Stimulated activated naive CD4-positive, alpha-beta T cell (primary cell): ENCODE data around the gene IRAK1.

ENCODE experiments used
- DNase-seq, 6 experiments: peaks; one replicate each; lab custom pipeline; 2025; lab: John Stamatoyannopoulos, UW

Gene IRAK1

DNA sequence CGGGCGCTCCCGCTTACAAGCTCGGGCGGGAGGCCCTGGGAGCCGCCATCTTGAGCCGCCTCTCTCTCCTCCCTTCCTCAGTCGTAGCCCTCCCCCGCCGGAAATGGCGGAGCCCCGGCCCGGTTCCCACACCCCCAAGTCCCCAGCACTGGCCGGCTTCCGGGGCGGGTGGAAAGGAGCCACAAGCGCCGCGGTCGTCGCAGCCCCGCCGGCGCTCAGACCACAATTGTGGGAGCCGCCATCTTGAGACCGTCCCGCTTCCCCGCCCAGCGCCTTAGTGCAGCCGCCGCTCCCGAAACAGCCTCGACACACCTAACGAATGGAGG is 48.6 kb downstream of the IRAK1 start:
- DNase-seq: peak; percentile 74 to 96 (median 84)

DNA sequence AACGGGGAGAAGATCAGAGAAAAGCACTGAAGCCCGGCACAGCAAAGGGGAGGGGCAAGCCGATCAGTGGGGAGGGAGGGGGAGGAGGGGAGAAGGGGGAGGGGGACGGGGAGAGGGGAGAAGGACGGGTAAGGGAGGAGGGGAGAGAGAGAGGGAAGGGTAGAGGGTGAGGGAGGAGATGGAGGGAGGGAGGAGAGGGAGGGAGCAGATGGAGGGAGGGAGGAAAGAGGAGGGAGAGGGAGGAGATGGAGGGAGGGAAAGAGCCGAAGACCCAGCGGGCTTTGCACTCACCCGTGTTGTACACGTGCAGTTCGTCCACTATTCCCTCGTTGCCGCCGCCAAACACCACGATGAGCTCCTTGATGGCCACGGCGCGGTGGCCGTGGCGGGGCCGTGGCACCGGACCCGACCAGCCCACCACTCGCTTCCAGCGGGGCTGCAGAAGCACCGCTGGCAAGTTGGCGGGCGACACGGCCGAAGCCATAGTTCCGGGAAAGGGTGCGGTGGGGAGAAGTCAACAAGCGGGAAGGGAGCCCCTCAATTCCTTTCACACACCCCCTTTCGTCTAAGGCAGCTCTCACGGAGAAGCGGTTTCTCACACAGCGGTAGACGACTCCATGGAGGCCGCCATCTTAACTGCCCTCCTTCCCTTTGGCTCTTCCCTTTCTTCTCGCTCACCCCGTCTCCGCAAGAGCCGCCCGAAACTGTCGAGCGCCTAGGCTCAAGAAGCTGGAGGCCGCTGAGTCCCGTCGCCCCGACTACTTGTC is 49.2 kb downstream of the IRAK1 start:
- DNase-seq: peak in 2 of 6 experiments; percentile 37 to 94

DNA sequence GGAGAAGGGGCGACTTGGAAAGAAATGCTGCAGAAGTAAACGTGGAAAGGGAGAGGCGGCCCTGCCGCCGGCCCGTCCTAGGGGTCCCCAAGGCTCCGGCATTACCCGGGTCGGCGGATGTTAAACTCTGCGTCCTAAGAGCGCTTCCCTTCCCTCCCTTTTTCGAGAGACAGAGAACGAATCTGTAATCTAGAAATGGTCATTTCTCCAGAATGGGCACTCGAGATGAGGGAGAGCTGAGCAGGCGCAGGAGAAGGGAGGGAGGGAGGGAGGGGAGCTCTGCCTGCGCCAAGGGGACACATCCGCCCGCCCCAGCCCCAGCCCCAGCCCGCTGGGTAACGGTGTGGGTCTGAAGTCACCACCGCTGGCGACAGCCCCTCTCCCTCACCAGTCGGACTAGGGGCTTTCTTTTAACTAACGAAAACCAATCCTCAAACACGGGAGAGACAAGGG is 49.8 kb downstream of the IRAK1 start:
- peak in 2 of 6 experiments; percentile 37 to 48 for DNase-seq

DNA sequence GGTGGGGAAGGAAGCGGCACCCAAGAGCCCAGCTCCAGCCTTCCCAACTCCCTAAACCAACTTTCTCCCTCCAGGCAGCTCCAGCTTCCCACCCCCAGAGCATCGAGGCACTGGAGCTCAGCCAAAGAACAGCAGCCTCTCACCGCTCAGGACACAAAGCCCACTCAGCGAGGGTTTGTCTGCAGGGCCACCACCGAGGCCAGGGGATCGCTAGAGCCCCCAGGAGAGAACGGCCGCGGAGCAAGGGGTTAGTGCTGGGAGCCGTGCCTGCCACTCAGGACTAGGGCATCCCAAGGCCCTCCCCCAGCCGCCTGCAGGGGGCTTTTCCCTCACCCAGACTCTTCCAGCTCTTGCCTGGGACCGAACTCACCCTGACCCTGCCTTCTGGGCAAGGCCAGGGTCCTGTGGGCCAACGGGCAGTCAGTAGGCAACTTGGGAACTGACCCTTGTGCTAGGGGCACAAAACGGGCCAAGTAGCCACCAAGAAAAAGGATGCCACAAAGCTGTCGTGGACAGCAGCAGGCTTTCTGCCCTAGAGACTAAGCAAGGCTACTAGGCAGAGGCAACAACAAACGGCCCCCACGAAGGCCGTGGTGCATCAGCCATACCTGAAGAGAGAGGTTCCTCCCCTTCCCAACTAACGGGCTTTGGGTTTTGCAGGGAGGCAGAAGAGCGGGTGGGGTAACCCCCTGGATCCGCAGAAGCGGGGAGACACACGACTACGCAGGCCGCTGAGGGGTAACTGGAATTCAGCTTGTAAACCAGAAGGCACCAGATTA is 50.4 kb downstream of the IRAK1 start:
- DNase-seq: peak in 2 of 6 experiments; percentile 17 to 48

DNA sequence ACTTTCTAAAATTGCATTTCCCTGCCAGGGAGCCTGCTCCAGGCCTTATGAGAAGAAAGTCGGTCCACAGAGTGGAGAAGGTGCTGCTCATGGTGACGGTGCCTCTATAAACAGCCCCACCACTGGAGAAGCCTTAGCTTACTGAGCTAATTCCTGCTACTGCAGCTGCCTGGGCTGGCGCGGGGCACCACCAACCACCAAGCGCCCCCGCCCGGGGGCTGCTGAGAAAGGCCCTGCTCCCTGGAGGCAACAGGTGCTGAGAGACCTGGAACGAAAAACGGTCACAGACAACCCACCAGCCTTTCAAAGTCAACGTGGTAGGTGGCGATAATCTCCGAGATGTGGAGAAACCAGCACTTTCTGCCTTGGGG is 51.0 kb downstream of the IRAK1 start:
- DNase-seq: peak; percentile 24 to 54 (median 36)

DNA sequence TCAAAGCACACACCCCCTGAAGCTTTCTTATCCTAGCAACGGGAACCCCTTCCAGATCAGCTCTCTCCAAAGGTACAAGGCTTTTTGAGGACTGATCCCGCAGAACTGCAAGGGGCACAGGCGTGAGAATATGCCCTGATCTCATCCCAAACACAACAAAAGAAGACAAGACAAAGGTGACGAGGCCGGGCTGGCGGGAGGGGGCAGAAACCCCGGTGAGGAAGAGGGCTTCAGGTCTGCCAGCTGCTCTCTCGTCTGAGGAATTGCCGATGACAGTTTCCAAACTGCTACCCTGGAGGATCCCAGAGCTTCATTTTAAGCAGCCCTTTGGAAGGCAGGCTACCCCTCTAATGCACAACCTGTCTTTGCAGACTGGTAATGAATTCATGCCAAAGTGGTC is 51.4 kb downstream of the IRAK1 start:
- no peak for DNase-seq

DNA sequence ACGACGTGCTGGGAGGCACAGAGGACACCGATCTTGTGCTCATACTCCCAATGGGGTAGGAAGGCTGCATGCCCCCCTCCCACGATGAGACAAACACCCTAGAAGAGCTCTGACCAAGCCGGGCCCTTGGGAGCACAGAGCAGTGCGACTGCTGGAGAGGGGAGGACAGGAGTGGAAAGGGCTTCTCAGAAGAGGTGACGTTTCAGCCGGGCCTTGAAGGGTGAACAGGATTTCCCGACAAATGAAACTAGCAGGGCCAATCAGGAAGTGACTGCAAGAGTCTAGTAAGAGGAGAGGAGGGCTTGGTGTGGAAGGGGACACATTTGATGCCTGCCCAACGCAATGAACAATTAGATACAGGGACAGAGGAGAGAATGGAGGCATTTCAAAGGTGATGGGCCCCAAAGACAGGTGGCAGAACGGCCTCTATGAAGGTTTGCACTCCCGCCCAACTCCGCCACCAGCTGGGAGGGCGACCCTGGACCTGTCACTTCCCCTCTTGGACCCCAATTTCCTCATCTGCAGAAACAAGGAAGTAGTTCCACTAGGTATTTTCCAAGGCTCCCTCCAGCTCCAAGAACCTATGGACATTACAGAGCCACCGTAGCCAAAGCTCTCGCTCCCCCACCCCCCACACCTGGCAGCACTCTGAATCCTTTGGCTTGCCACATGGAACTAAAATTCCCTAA is 52.0 kb downstream of the IRAK1 start:
- DNase-seq: peak in 5 of 6 experiments; percentile 20 to 51 (median 35)

DNA sequence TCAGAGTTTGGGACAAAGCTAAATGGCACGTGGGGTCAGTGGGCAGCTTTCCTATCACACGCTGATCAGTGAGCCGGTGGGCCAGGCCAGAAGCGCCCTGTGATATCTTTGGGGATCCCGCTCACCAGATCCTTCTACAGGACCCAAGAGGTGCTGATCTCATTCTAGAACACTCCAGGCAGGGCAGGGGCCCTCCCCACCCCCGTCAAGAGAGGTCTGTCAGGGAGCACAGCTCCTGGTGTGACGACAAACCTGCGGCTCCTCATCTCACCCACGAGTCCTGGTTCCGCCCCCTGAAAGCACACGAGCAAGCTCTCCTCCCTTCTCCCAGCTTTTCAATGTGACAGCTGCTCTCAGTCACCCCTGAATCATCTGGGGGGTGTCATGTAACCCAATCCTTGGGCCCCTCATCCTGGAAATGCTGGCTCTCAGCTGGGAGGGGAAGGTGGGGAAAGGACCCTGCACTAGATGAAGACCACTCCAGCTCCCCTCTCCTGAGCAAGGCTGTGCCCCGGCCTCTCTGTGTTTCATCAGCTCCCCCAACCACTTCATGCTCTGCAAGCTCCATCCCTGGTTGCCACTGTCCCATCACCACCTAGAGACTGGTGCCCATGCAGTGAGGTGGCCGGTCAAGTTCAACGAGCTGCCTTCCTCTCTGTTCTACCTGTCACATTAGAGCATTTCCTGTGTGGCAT is 52.7 kb downstream of the IRAK1 start:
- DNase-seq: no peak

DNA sequence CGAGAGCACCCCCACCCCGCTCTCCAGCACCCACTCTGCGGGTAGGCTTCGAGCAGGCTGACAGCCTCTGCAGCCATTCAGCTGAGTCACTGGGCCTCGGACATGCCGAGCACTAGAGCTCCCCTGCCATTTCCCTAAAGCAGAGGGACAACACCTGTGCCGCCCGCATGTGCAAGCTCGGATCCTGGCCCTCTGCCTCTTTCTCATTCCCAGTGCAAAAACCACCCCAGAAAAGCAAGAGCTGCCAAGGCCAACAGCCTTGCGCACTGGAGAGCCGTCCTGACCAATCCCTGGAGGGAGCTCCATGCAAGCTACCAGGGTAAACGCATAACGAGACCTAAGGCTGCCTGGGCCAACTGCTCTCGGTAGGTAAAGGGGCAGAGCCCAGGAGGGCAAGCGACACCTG is 53.4 kb downstream of the IRAK1 start:
- DNase-seq: no peak

DNA sequence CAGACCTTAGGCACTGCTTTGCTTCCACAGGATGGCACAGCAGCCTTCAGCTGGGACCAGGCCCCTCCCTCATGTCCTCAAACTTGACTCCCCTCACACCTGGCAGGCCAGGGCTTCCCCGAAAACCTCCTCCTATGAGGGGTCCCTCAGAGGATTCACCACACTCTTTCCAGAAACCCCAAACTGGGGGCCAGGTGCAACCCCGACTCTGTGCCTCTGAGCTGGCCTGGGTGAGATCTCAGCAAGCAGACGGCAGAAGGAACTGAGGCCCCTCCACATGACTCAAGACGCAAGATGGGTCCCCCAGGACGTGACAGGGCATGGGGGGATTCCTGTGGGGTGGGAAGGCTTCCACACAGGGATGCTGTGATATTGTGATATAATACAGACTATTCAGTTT is 54.3 kb downstream of the IRAK1 start:
- DNase-seq: no peak

DNA sequence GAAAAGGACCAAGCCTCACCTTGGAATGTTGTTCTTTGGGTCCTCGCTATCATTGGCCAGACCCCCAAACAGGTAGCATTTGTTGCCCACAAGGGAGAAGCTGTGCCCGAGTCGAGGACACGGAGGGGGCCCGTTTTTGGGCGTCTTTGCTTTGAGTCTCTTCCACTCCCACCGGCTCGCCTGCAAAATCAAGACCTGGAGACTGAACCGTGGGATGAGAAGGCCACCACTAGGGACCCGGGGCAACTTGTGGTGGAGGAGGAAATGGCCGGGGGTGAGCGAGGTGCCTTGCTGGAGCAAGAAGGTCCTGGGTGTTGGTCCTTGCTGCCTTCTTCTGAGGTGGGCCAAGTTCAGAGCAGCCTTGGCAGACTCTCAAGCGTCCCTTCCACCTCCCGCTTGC is 55.6 kb downstream of the IRAK1 start:
- DNase-seq: no peak

DNA sequence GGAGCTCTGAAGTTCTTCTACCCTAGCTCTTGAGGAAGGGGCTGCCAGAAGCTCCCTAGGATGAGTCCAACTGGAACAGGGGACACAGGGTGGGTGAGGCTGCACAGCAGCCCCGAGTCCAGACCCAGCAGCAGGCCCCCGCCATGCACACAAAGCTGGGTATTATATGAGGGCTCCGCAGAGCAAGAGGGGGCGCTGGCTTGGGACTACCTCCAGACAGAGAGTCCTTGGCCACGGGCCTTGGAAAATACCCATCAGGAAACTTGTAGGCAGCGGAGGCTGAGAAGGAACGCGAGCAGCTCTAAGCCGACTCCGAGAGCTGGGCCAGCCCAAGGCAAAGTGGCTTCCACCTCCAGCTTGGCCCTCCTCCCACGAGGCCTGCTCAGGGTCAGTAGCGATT is 56.2 kb downstream of the IRAK1 start:
- DNase-seq: no peak

DNA sequence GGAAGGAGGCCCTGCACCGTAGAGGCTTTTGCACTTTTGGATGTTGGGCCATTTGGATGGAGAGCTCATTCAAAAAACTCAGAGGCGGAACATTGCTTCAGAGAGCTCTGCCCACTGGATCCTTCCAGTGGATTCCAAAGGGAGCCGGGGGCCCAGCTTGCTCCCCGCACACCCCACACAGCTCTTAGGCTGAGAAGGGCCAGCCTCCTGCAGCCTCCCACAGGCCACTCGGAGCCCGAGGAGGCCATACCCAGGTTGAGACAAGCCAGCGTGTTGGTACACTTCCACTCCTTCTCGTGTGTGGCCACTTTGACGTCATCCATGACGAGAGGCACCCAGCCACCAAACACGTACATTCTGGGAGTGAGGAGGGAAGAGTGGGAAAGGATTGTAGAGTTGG is 58.4 kb downstream of the IRAK1 start:
- DNase-seq: no peak

DNA sequence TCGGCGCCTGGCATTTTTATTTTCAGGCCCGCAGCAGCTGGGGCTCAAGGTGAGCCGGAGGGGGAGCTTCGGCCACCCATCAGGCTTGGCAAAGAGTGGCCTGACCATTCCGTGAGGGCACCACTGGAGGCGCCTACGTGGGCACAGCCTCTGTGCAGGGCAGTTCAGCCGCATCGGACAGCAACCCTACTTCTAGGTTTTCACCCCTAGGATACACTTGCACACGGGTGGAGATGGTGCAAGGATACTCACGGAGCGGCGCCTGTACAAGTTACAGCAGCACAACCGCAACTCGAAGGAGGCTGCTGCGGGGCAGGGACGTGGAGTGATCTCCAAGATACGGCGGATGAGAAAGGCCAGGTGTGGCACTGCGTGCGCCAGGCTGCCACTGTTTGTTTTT is 58.9 kb downstream of the IRAK1 start:
- no peak for DNase-seq
